GM10266 (cell line): ENCODE measurements around the gene ATP5F1C.
"Not testable (repeated sequence)": the region's sequence is repeated elsewhere in the genome, so short reads cannot be mapped to it uniquely, and the experiment has no call there.

Experiments
- DNase-seq: peaks from one replicate; pipeline ENCODE4 v3.0.0; 2012; ENCODE audit errors: extremely low spot score
- TF ChIP-seq, protein P1 (sequence below): IDR thresholded peaks from 2 replicates; pipeline ENCODE4 v1.5.1; 2012; ENCODE audit warnings: mild to moderate bottlenecking, low read depth; ENCODE audit not compliant: control insufficient read depth, insufficient read depth; ENCODE audit errors: missing control alignments

The ATP5F1C gene

DNA sequence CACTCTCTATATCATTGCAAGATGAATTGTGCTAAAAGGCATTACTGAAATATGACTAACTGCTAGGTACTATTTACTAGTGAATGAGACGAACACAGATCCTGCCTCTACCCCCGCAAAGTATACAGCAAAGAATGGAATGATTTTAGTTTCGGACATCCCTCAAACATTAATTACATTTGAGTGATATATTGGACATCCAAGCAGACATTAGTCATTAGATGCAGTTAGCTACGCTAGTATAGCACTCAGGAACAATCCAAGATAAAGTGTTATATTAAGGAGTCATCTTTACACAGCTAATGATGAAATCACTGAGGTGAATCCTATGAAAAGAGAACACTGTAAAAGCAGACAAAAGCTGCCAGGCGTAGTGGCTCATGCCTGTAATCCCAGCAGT is 23.0 kb downstream of the ATP5F1C start:
- TF ChIP-seq, protein P1, sequence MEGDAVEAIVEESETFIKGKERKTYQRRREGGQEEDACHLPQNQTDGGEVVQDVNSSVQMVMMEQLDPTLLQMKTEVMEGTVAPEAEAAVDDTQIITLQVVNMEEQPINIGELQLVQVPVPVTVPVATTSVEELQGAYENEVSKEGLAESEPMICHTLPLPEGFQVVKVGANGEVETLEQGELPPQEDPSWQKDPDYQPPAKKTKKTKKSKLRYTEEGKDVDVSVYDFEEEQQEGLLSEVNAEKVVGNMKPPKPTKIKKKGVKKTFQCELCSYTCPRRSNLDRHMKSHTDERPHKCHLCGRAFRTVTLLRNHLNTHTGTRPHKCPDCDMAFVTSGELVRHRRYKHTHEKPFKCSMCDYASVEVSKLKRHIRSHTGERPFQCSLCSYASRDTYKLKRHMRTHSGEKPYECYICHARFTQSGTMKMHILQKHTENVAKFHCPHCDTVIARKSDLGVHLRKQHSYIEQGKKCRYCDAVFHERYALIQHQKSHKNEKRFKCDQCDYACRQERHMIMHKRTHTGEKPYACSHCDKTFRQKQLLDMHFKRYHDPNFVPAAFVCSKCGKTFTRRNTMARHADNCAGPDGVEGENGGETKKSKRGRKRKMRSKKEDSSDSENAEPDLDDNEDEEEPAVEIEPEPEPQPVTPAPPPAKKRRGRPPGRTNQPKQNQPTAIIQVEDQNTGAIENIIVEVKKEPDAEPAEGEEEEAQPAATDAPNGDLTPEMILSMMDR: no peak

DNA sequence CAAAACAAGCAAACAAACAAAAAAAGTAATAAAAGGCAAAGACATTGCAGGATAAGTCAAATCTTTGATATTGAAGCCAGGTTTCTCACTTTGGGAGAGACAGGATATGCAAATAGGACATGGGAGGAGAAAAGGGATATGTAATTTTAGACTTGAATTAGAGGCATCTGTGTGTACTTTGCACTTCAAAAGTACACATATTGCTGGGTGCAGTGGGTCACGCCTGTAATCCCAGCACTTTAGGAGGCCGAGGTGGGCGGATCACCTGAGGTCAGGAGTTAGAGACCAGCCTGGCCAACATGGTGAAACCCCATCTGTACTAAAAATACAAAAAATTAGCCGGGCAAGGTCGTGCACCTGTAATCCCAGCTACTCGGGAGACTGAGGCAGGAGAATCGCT is 23.8 kb downstream of the ATP5F1C start:
- not testable (repeated sequence) for DNase-seq

More for the DNA sequence above, 23.0 kb downstream of the ATP5F1C start:
- no peak for DNase-seq

DNA sequence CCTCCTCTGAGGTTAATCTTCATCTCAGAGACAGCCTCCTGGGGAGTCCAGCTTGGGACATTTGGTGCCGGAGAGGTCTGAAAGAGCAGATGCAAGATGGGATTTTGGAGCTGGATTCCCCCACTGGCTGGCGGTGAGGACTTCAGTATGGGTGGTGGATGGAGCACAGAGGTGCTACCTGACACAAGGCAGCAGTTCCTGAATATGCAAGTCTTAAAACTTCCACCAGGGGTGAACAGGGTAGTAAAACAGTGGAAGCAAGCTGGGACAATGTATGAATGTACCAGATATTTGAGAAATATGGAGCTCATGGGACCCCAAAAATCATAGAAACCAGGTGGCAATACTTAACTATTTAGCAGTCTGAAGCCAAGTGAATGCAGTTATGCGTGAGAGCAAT is 25.5 kb downstream of the ATP5F1C start:
- no peak for DNase-seq
- TF ChIP-seq, protein P1: no peak

DNA sequence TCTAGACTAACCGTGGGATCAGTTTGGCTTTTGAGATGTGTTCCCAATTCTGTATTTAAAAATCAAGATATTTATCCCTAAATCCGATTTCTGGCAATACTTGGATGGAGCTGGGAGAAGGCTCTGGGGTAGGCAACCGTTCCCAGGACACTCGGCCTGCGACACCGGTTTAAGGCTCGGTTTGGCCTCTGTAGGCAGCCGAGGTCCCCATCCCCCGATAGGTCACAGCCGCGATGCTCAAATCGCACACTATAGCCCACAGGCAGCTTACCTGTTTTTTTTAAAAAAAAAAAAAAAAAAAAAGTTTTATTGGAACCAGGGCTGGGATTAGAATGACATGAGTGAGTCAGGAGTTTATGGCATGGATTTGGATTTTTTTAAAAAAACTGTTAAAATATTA is 29.6 kb downstream of the ATP5F1C start:
- DNase-seq: no peak
- TF ChIP-seq, protein P1: no peak

DNA sequence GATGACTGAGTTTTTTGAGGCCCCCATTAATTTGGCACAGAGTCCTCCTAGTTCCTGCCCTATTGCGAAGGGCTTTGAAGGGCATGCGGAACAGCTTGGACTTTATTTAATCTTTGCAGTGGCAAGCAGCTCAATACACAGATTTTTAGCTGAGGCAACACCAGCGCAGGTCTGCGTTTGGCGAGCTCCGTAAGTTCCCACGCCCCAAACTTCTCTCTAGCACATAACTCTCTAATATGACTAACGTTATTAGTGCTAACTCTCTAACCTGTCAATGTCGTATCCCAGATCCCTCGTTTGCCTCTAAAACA is 30.0 kb downstream of the ATP5F1C start:
- TF ChIP-seq, protein P1: no peak
- DNase-seq: peak; percentile 14

DNA sequence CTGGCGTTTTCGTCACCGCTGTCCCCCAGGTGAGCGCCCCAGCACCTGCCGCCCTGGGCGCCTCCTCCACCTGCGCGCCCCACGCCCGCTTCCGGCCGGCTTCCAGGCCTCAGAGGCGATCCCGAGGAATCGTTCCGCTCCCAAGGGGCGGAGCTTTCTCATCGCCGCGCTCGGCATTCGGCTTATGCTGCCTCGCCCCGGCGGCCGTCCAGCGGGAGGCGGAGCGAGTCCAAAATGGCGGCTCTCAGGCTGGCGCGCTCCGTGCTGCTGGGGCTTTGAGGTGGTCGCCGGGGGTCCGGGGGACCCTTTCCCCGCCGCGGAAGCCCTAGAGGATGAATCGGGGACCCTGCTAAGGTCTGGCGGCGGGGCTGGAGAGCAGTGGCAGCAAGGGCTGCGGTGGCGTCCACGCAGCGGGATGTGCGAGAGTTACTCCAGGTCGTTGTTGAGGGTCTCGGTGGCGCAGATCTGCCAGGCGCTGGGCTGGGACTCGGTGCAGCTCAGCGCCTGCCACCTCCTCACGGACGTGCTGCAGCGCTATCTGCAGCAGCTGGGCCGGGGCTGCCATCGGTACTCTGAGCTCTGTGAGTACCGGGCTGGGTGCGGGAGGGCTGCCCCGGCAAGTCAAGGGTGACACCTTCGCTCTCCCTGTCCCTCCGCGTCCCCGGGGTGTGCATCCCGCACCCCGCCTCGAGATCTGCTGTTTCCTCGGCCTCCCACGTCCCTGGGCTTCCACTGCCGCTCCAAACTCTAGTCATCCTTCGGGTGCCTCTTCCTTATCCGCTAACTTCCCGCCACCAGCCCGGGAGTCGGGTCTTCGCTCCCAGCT is 30.5 kb downstream of the ATP5F1C start, which contains the start of gene TAF3:
Gene TAF3, plus strand, starts transcription at position 211 of the 826 bp plus-strand sequence. Its CDS starts 205 bp downstream, at position 416.
- DNase-seq: peak; percentile 90
- TF ChIP-seq, protein P1: no peak

DNA sequence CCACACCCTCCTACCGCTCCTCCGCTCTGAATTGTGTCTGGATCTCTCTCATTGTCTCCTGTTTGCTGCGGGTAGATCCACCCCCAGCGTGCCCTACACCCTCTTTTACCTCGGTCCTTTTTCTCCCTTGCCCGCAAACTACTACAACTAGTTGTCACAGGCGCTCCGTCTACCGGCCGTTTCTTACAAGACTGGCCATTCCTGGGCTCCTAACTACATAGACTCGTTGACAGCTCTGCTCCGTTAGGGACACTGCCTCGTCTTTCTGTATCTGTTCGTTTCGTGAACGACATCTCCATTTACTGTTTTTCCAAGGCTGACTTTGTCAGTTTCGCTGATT is 31.1 kb downstream of the ATP5F1C start:
- peak; percentile 48 for DNase-seq
- TF ChIP-seq, protein P1: peak; percentile 50

DNA sequence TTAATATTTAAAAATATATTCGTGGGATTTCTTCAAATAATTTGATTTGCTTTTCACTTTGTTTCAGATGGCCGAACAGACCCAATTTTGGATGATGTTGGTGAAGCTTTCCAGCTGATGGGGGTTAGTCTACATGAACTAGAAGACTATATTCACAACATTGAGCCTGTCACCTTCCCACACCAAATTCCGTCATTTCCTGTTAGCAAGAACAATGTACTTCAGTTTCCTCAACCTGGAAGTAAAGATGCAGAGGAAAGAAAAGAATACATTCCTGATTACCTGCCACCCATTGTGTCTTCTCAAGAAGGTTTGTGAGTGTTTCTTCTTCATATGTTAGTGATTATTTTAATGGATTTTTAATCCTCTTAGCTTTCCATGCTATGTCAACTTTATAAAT is 36.3 kb downstream of the ATP5F1C start:
- TF ChIP-seq, protein P1: no peak

More for the DNA sequence above, 36.3 kb downstream of the ATP5F1C start:
- DNase-seq: no peak
